Endothelial cell of umbilical vein (primary cell): ENCODE results near the gene IFNA7. TPM values are rescaled to one million over a fixed set of nuclear protein-coding genes. Genes with fewer than 3 reads are reported as not detected.

ENCODE experiments used
- BruUV-seq: library from RNA; stranded (reverse); fragments of 400-500 nt; replicated peaks from 2 replicates; lab custom pipeline; 2021; lab: Mats Ljungman, UMichigan
- CTCF ChIA-PET: fragments of 300-600, 350-600 bp; sonication (Branson Sonifier 250); formaldehyde crosslinking; loops from one replicate; lab custom pipeline; 2021; ENCODE audit warnings: antibody characterized with exemption, inconsistent platforms; lab: Charles Lee
- POLR2A ChIA-PET: fragments of 300-600, 350-600 bp; sonication (Branson Sonifier 250); formaldehyde crosslinking; loops from one replicate; lab custom pipeline; 2021; ENCODE audit warnings: antibody characterized with exemption, inconsistent platforms; lab: Charles Lee
- DNase-seq: peaks from one replicate; pipeline ENCODE4 v3.0.0-alpha.2; 2011; ENCODE audit warnings: low read depth, low spot score
- FAIRE-seq: peaks from 2 replicates; lab custom pipeline; 2011; peaks lifted over from hg19 to GRCh38; lab: Jason Lieb, UNC
- H2AFZ ChIP-seq: 2 replicates; pipeline ENCODE4 v1.6.0; 2012; ENCODE audit warnings: low read depth, low read length, control low read depth, inconsistent platforms
- H3K27ac ChIP-seq: 2 replicates; pipeline ENCODE4 v1.5.1; 2011; ENCODE audit warnings: low read depth, mild to moderate bottlenecking, control low read depth, low read length, moderate library complexity; ENCODE audit not compliant: insufficient read depth
- H3K27me3 ChIP-seq, 2 experiments: 2 replicates each; pipeline versions ENCODE4 v1.6.0 to v1.6.1; 2011; ENCODE audit warnings: low read length in 2 of 2, mixed read lengths in 1 of 2; ENCODE audit not compliant: control insufficient read depth in 2 of 2, insufficient read depth in 2 of 2
- H3K36me3 ChIP-seq, 2 experiments: 2 replicates in 1 of 2; 3 replicates in 1 of 2; pipeline ENCODE4 v1.5.1; 2011; ENCODE audit warnings: low read length in 2 of 2, mild to moderate bottlenecking in 1 of 2, moderate library complexity in 1 of 2; ENCODE audit not compliant: control insufficient read depth in 2 of 2, insufficient read depth in 2 of 2; ENCODE audit errors: extremely low read depth in 1 of 2
- H3K4me1 ChIP-seq: 3 replicates; pipeline ENCODE4 v1.5.1; 2011; ENCODE audit warnings: mild to moderate bottlenecking, low read length; ENCODE audit not compliant: control insufficient read depth, insufficient read depth; ENCODE audit errors: extremely low read depth
- H3K4me2 ChIP-seq: 2 replicates; pipeline ENCODE4 v1.6.1; 2011; ENCODE audit warnings: low read length, control low read depth, mixed read lengths; ENCODE audit not compliant: insufficient read depth
- H3K4me3 ChIP-seq, 3 experiments: fragments of 200-600 bp in 1 of 3; sonication (generic), shearing (Covaris generic) in 1 of 3; replicated peaks in 1 of 3; 2 replicates each; pipeline ENCODE4 v1.5.1; 2011 to 2016; ENCODE audit warnings: control low read depth in 3 of 3, low read length in 3 of 3, mild to moderate bottlenecking in 2 of 3, inconsistent platforms in 1 of 3, low read depth in 1 of 3, moderate library complexity in 1 of 3; ENCODE audit not compliant: insufficient read depth in 1 of 3
- H3K79me2 ChIP-seq: 2 replicates; pipeline ENCODE4 v1.6.0; 2012; ENCODE audit warnings: low read length, inconsistent platforms; ENCODE audit not compliant: control insufficient read depth, insufficient read depth
- H3K9ac ChIP-seq: replicated peaks from 2 replicates; pipeline ENCODE3; 2011; ENCODE audit warnings: low read length, control low read depth; ENCODE audit not compliant: insufficient read depth; ENCODE audit errors: extremely low read depth
- H3K9me1 ChIP-seq: replicated peaks from 3 replicates; pipeline ENCODE4 v1.6.0; 2011; ENCODE audit warnings: mild to moderate bottlenecking, low read length; ENCODE audit not compliant: control insufficient read depth, insufficient read depth; ENCODE audit errors: extremely low read depth
- H3K9me3 ChIP-seq: replicated peaks from 2 replicates; pipeline ENCODE4 v1.5.1; 2012; ENCODE audit warnings: low read length, inconsistent platforms; ENCODE audit not compliant: control insufficient read depth, insufficient read depth
- H4K20me1 ChIP-seq: replicated peaks from 2 replicates; pipeline ENCODE3; 2011; ENCODE audit warnings: mild to moderate bottlenecking, low read length; ENCODE audit not compliant: control insufficient read depth, insufficient read depth; ENCODE audit errors: extremely low read depth
- EZH2 ChIP-seq: IDR thresholded peaks from 2 replicates; pipeline ENCODE4 v1.6.1; 2012; ENCODE audit warnings: borderline replicate concordance, low read depth, mild to moderate bottlenecking, moderate library complexity, low read length, inconsistent platforms; ENCODE audit not compliant: severe bottlenecking
- FOS ChIP-seq: IDR thresholded peaks from 2 replicates; pipeline ENCODE4 v1.6.1; 2011; ENCODE audit warnings: mild to moderate bottlenecking, low read length, moderate library complexity, borderline replicate concordance; ENCODE audit not compliant: insufficient read depth
- GATA2 ChIP-seq: IDR thresholded peaks from 2 replicates; pipeline ENCODE4 v1.7.0; 2011; ENCODE audit warnings: low read depth, mild to moderate bottlenecking, moderate library complexity, mixed read lengths, low read length; ENCODE audit not compliant: insufficient read length, insufficient read depth
- JUN ChIP-seq: IDR thresholded peaks from 2 replicates; pipeline ENCODE4 v1.6.1; 2011; ENCODE audit warnings: borderline replicate concordance, low read depth; ENCODE audit not compliant: insufficient read length, insufficient read depth
- MAX ChIP-seq: IDR thresholded peaks from 2 replicates; pipeline ENCODE4 v1.6.1; 2011; ENCODE audit not compliant: insufficient read depth, insufficient read length
- MYC ChIP-seq: IDR thresholded peaks from one replicate; pipeline ENCODE4 v1.6.1; 2011; ENCODE audit warnings: mild to moderate bottlenecking, low read depth, low read length
- POLR2A ChIP-seq: IDR thresholded peaks from 2 replicates; pipeline ENCODE4 v1.6.1; 2012; ENCODE audit warnings: low read depth, mild to moderate bottlenecking, control low read depth, low read length
- POLR2AphosphoS5 ChIP-seq: IDR thresholded peaks from 2 replicates; pipeline ENCODE4 v1.6.1; 2012; ENCODE audit warnings: low read depth, mild to moderate bottlenecking, control low read depth, low read length, moderate library complexity; ENCODE audit not compliant: insufficient read depth
- dilution Hi-C: fragments of 300-500 bp; cut with MboI; formaldehyde crosslinking; loops from one replicate; pipeline ENCODE4 v1.15.0; 2019; ENCODE audit warnings: low sequenced_read_pairs; ENCODE audit not compliant: extremely low pct_ligation_motif_present
- intact Hi-C: fragments of 100-400 bp; cut with micrococcal nuclease; formaldehyde crosslinking; loops from one replicate; pipeline ENCODE4 v1.10.0; 2022
- polyA plus RNA-seq, 4 experiments: library from polyadenylated mRNA; depleted of rRNA in 3 of 4; stranded (reverse) in 3 of 4; unstranded in 1 of 4; fragments of >200 nt; gene quantifications; 2 replicates each; pipeline versions ENCODE4 v1.2.1 to v1.2.3, GENCODE V29; 2011 to 2012; ENCODE audit warnings: missing spikeins in 1 of 4
- total RNA-seq: library from RNA; stranded (reverse); gene quantifications from 2 replicates; pipeline ENCODE4 v1.2.3, GENCODE V29; 2021
- TF ChIP-seq, protein P1 (sequence below), 2 donors: IDR thresholded peaks; 1 replicate in 1 of 2; 2 replicates in 1 of 2; pipeline ENCODE4 v1.5.1; 2011; ENCODE audit warnings: low read length in 2 of 2, mild to moderate bottlenecking in 2 of 2, moderate library complexity in 2 of 2, control low read depth in 1 of 2, inconsistent platforms in 1 of 2, low read depth in 1 of 2; ENCODE audit not compliant: insufficient read depth in 1 of 2; ENCODE audit errors: extremely low read depth in 1 of 2

IFNA7 gene
- total and polyA plus RNA-seq, 2 donors (not counting 3 experiments of a cell fraction or from before 2014, with no cell fraction given) = not detected

DNA sequence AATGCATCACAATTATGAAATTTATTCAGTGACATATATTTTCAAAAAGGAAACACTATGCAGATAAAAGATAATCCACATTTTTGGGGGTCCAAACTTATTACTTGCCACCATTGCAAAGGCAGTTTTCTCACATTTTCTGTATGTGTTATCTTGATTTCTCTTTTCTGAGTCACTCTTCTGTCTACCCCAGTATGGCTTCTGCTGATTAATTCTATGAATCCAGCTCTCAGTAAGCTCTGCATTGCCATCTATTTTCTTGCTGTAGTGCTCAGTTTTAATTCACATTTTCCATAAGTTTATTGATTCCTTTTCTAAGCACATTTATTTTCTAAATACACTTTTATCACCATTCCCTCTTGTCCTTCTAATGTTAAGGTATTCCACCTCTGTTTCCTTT lies 3.2 kb upstream of the IFNA7 start:
- H3K36me3 ChIP-seq = no peaks in the 10 kb centered on the region
- no peaks in the 10 kb centered on the region for H4K20me1 ChIP-seq
- ChIA-PET POLR2A (no interaction called here), CTCF (no interaction called here)
- no peak for DNase-seq
- intact Hi-C loops = no loop called here
- no peak overlapping the region for H3K27ac ChIP-seq
- BruUV-seq = no TSS peak
- H3K4me3 ChIP-seq = no peak overlapping the region
- no peak overlapping the region for H3K9ac ChIP-seq
- no peak for FAIRE-seq
- H3K9me3 ChIP-seq = no peaks in the 10 kb centered on the region
- H3K27me3 ChIP-seq = peaks cover 2 to 9% of the 10 kb centered on the region in 2 experiments
- no peaks in the 10 kb centered on the region for H3K79me2 ChIP-seq
- TF ChIP-seq, protein P1, sequence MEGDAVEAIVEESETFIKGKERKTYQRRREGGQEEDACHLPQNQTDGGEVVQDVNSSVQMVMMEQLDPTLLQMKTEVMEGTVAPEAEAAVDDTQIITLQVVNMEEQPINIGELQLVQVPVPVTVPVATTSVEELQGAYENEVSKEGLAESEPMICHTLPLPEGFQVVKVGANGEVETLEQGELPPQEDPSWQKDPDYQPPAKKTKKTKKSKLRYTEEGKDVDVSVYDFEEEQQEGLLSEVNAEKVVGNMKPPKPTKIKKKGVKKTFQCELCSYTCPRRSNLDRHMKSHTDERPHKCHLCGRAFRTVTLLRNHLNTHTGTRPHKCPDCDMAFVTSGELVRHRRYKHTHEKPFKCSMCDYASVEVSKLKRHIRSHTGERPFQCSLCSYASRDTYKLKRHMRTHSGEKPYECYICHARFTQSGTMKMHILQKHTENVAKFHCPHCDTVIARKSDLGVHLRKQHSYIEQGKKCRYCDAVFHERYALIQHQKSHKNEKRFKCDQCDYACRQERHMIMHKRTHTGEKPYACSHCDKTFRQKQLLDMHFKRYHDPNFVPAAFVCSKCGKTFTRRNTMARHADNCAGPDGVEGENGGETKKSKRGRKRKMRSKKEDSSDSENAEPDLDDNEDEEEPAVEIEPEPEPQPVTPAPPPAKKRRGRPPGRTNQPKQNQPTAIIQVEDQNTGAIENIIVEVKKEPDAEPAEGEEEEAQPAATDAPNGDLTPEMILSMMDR (IDR thresholded peaks at IDR 0.05; ENCODE audit: extremely low read depth in 1 of 2, insufficient read depth in 1 of 2, low read depth in 1 of 2, low read length in 2 of 2) = no peak
- TF ChIP-seq GATA2 (no peak), POLR2AphosphoS5 (no peak), EZH2 (no peak), MYC (no peak), FOS (no peak), POLR2A (no peak), JUN (no peak), MAX (no peak)
- no peak overlapping the region for H2AFZ ChIP-seq
- no peaks in the 10 kb centered on the region for H3K9me1 ChIP-seq
- dilution Hi-C loops = no loop called here
- H3K4me1 ChIP-seq = no peaks in the 10 kb centered on the region
- H3K4me2 ChIP-seq = no peak overlapping the region
